GM18867 (cell line): Measurements from ENCODE around the gene KLHDC10.
"Not testable (repeated sequence)": the region's sequence is repeated elsewhere in the genome, so short reads cannot be mapped to it uniquely, and the experiment has no call there.

Experiments used
- ATAC-seq: cut with Tn5 transposase; IDR thresholded peaks from one replicate; pipeline ENCODE4 v1.9.1; 2021; ENCODE audit warnings: mild to moderate bottlenecking, moderate library complexity; ENCODE audit not compliant: unreplicated experiment

KLHDC10 gene

DNA sequence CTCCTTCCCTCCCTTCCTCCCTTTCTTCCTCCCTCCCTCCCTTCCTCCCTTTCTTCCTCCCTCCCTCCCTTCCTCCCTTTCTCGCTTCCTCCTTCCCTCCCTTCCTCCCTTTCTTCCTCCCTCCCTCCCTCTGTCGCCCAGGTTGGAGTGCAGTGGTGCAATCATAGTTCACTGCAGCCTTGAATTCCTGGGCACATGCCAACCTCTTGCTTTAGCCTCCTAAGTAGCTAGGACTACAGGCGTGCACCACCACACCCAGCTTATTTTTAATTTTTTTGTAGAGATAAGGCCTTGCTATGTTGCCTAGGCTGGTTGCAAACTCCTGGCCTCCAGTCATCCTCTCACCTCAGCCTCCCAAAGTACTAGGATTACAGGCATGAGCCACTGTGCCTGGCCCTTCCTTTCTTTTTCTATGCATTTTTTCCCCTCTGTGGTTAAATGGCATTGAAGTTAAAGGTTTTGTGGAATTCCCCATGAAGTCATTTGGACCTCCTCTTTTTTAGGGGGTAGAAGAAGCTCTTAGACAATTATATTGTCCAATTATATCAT lies 9.6 kb downstream of the KLHDC10 start:
- no peak for ATAC-seq

GRCh38 chr7:130083497-130083896 lies 13.2 kb downstream of the KLHDC10 start:
- ATAC-seq = not testable (repeated sequence)

- ATAC-seq = no peak
Observed at GRCh38 chr7:130084037-130084875, 13.9 kb downstream of the KLHDC10 start.

DNA sequence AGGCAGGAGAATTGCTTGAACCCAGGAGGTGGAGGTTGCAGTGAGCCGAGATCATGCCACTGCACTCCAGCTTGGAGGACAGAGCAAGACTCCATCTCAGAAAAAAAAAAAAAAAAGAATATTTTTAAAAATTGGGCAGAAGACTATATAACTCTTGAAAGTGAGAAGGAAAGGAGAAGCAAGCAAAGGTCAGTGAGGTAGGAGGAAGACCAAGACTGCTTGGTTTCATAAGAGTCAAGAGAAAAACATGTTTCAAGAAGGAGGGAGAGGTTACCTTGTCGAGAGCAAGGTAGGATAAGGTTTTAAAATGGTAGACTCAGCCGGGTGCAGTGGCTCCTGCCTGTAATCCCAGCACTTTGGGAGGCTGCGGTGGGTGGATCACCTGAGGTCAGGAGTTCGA lies 14.9 kb downstream of the KLHDC10 start:
- ATAC-seq = not testable (repeated sequence)

DNA sequence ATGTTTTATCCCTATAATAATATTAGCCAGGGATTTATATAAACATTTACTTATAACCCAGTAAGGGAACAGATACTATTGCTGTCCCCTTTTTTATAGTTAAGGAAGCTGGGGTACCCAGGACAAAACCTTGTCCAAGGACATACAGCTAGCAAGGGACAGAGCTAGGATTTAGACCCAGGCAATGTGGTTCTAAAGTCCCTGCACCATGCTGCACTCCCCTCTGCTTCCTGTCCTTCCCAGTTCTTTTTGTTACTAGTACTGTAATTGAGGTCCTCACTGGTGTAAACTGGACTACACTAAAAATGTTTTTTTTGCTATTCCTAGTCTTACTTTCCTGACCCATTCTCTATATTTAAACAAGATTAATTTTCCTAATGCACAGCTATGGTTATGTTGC lies 16.6 kb downstream of the KLHDC10 start:
- ATAC-seq = no peak

- ATAC-seq = no peak
Observed at GRCh38 chr7:130087364-130087763, 17.0 kb downstream of the KLHDC10 start.

GRCh38 chr7:130090745-130091532 lies 20.6 kb downstream of the KLHDC10 start:
- peak; percentile 62 for ATAC-seq

GRCh38 chr7:130091999-130092398 lies 21.7 kb downstream of the KLHDC10 start:
- ATAC-seq = no peak

GRCh38 chr7:130092598-130092997 lies 22.3 kb downstream of the KLHDC10 start:
- no peak for ATAC-seq

DNA sequence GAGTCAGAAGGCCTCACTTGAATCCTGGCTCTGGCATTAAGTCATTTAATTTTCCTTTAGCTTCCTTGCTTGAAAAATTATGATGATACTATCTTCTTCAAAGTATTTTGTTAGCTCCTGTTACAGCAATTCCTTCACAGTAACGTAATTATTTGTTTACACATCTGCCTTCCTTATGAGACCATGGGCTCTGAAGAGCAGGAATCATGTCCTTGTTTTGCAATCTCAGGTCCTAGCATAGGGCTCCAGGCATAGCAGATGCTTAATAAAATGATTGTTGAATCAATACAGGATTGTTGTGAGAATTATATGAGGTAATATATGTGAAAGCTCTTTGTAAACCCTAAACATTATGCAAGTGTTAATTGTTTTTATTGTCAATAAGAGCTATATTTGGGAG lies 25.5 kb downstream of the KLHDC10 start:
- no peak for ATAC-seq

GRCh38 chr7:130096243-130096827 lies 26.0 kb downstream of the KLHDC10 start:
- no peak for ATAC-seq

DNA sequence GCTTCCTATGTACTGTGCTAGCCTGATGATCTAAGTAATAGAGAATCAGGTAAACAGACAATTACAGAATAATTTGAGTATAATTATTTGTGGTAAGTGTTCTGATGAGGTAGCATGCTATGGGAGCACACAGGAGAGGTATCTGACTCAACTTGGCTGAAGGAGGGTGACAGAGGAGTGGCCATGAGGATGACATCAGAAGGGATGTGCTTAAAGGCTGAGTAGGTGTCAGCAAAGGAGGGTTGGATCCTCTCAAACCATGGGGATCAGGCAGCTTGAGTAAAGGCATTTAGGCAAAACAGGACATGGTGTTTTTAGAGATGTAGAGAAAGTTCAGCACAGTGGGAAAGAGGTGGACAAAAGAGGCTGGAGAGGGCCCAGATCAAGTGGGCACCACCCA lies 29.0 kb downstream of the KLHDC10 start:
- no peak for ATAC-seq

- ATAC-seq = no peak
Observed at GRCh38 chr7:130102588-130102987, 32.3 kb downstream of the KLHDC10 start.

DNA sequence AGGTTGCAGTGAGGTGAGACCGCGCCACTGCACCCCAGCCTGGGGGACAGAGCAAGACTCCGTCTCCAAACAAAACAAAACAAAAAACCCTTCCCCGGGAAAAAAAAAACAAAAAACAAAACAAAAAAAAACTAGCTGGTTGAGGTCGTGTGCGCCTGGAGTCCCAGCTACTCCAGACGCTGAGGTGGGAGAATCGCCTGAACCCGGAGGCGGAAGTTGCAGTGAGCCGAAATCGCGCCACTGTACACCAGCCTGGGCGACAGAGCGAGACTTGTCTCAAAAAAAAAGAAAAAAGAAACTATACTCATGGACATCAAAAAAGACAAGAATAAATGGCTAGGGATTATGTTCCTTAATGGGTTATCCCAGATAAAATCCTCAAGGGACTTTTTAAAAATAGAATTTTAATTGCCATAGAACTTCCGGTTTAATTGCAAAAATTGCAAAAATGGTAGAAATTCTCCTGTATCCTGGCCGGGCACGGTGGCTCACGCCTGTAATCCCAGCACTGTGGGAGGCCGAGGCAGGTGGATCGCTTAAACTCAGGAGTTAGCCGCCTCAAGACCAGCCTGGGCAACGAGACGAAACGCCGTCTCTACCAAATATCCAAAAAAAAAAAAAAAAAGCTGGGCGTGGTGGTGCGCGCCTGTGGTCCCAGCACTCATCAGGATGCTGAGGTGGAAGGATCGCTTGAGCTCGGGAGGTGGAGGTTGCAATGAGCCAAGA lies 37.8 kb downstream of the KLHDC10 start:
- ATAC-seq = no peak

- ATAC-seq = no peak
Observed at GRCh38 chr7:130108809-130109208, 38.5 kb downstream of the KLHDC10 start.

GRCh38 chr7:130112093-130112492 lies 41.8 kb downstream of the KLHDC10 start:
- no peak for ATAC-seq

- no peak for ATAC-seq
Observed at GRCh38 chr7:130112662-130113425, 42.5 kb downstream of the KLHDC10 start.

DNA sequence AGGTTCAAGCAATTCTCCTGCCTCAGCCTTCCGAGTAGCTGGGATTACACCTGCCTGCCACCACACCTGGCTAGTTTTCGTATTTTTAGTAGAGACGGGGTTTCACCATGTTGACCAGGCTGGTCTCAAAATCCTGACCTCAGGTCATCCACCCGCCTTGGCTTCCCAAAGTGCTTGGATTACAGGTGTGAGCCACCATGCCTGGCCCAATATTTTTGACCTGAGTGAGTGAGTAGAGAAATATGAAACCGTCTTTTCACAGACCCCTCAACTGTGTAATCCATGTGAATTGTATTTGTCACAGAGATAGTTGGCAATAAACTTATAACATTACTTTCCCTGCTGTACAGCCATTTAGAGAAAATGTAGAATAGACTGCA lies 43.1 kb downstream of the KLHDC10 start:
- ATAC-seq = not testable (repeated sequence)

DNA sequence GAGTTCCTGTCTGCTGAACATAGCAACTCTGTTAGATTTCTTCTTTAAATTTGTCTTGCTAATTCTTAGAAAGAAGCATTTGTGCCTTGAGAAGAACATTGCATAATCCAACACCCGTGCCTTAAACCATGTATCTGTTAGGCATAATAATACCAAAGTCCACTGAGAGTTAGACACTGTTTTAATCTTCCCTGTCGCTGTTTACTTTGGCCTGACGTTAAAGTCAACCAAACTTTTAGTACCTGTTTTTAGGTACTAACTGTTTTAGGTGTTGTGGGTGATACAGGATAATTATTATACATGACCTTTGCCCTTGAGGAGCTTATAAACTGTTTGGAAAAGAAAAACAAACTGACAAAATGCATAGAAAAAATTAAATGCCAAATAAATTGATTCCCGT lies 43.6 kb downstream of the KLHDC10 start:
- ATAC-seq = no peak

- ATAC-seq = peak; percentile 61
Observed at GRCh38 chr7:130114374-130114773, 44.0 kb downstream of the KLHDC10 start.
